Caco-2 (cell line): ENCODE measurements around the gene WDR46. TPM values are rescaled to one million over a fixed set of nuclear protein-coding genes. Genes with fewer than 3 reads are reported as not detected.
A peak's percentile ranks its signal among the peaks of the same experiment; 100 is the strongest.

Experiments
- BruUV-seq: library from RNA; stranded (reverse); fragments of 400-500 nt; replicated peaks from 2 replicates; lab custom pipeline; 2021; lab: Mats Ljungman, UMichigan
- CTCF ChIA-PET: fragments of 300-600 bp; sonication (Branson Sonifier 250); formaldehyde crosslinking; loops from one replicate; lab custom pipeline; 2022; ENCODE audit warnings: antibody characterized with exemption; lab: Charles Lee
- POLR2A ChIA-PET: fragments of 300-600 bp; sonication (Branson Sonifier 250); formaldehyde crosslinking; loops from one replicate; lab custom pipeline; 2022; ENCODE audit warnings: antibody characterized with exemption; lab: Charles Lee
- DNase-seq, 2 experiments: peaks; one replicate each; pipeline versions ENCODE4 v3.0.0 to v3.0.0-alpha.2; 2020 to 2022
- H3K27me3 ChIP-seq: replicated peaks from 2 replicates; pipeline ENCODE4 v1.6.0; 2011; ENCODE audit warnings: low read length; ENCODE audit not compliant: control insufficient read depth, insufficient read depth
- H3K36me3 ChIP-seq: 2 replicates; pipeline ENCODE4 v1.5.1; 2011; ENCODE audit warnings: low read length; ENCODE audit not compliant: control insufficient read depth, insufficient read depth
- H3K4me1 ChIP-seq: fragments of 250-450 bp; sonication (Bioruptor Pico); 2 replicates; pipeline ENCODE4 v1.5.1; 2020; ENCODE audit warnings: mild to moderate bottlenecking
- H3K4me3 ChIP-seq: 2 replicates; pipeline ENCODE4 v1.5.1; 2011; ENCODE audit warnings: low read depth, mild to moderate bottlenecking, control low read depth, low read length
- H3K9me3 ChIP-seq: fragments of 250-450 bp; sonication (Bioruptor Pico); 2 replicates; pipeline ENCODE4 v1.5.1; 2020; ENCODE audit warnings: mild to moderate bottlenecking, moderate library complexity
- H3K27ac Mint-ChIP-seq: one replicate; pipeline ENCODE4 v1.8.0; 2022; ENCODE audit warnings: mixed read lengths; ENCODE audit not compliant: unreplicated experiment
- H3K27me3 Mint-ChIP-seq: one replicate; pipeline ENCODE4 v1.8.0; 2022; ENCODE audit warnings: mixed read lengths; ENCODE audit not compliant: insufficient read depth, unreplicated experiment
- H3K36me3 Mint-ChIP-seq: one replicate; pipeline ENCODE4 v1.8.0; 2022; ENCODE audit warnings: mild to moderate bottlenecking, mixed read lengths; ENCODE audit not compliant: insufficient read depth, unreplicated experiment
- H3K4me1 Mint-ChIP-seq: one replicate; pipeline ENCODE4 v1.8.0; 2022; ENCODE audit warnings: low read depth, mixed read lengths; ENCODE audit not compliant: unreplicated experiment
- H3K4me3 Mint-ChIP-seq: one replicate; pipeline ENCODE4 v1.8.0; 2022; ENCODE audit warnings: mild to moderate bottlenecking, moderate library complexity, mixed read lengths; ENCODE audit not compliant: unreplicated experiment
- H3K9me3 Mint-ChIP-seq: one replicate; pipeline ENCODE4 v1.8.0; 2022; ENCODE audit warnings: mixed read lengths; ENCODE audit not compliant: unreplicated experiment
- CTCF ChIP-seq, 2 experiments: fragments of 200-600 bp in 1 of 2; IDR thresholded peaks; 1 replicate in 1 of 2; 2 replicates in 1 of 2; pipeline versions ENCODE4 v1.5.1 to v1.8.0; 2011 to 2022; ENCODE audit warnings: antibody characterized with exemption in 1 of 2, control low read depth in 1 of 2, inconsistent platforms in 1 of 2, low read depth in 1 of 2, low read length in 1 of 2, mild to moderate bottlenecking in 1 of 2, moderate library complexity in 1 of 2; ENCODE audit not compliant: insufficient read depth in 1 of 2, severe bottlenecking in 1 of 2, unreplicated experiment in 1 of 2
- intact Hi-C: fragments of 100-400 bp; cut with micrococcal nuclease; formaldehyde crosslinking; loops from one replicate; pipeline ENCODE4 v1.10.0; 2022; ENCODE audit not compliant: unreplicated experiment
- total RNA-seq: library from RNA; stranded (reverse); gene quantifications from 2 replicates; pipeline ENCODE4 v1.2.3, GENCODE V29; 2022

Gene WDR46
- total RNA-seq, 1 experiment from 2014 or later, result 58.2 TPM

- Histone ChIP-seq H3K4me1 (peaks cover 8% of the 10 kb centered on the region), H3K36me3 (peaks cover 5% of the 10 kb centered on the region), H3K4me3 (no peak overlapping the region), H3K9me3 (no peaks in the 10 kb centered on the region), H3K27me3 (no peaks in the 10 kb centered on the region)
- no peaks in the 10 kb centered on the region for H3K27me3 Mint-ChIP-seq
- no peak for TF ChIP-seq CTCF (IDR thresholded peaks at IDR 0.05; ENCODE audit: insufficient read depth in 1 of 2, low read depth in 1 of 2, low read length in 1 of 2, severe bottlenecking in 1 of 2, unreplicated experiment in 1 of 2)
- no TSS peak for BruUV-seq
- ChIA-PET POLR2A (interaction anchor here (3.0 kb wide), 1 partner anchor 10 kb away, joined by 10 read pairs; the partner anchor contains the start of genes PFDN6 and WDR46), CTCF (interaction anchor here (0.5 to 2.6 kb wide), 4 partner anchors 19 to 156 kb away, joined by 3 to 8 read pairs (median 6); partner anchors contain the start of gene RGL2)
- H3K9me3 Mint-ChIP-seq, result no peaks in the 10 kb centered on the region
- H3K4me1 Mint-ChIP-seq, result peaks cover 10% of the 10 kb centered on the region
- H3K27ac Mint-ChIP-seq, result no peak overlapping the region
- peaks cover 68% of the 10 kb centered on the region for H3K36me3 Mint-ChIP-seq
- no peak overlapping the region for H3K4me3 Mint-ChIP-seq
- intact Hi-C loops, result no loop called here
- no peak for DNase-seq
Observed at GRCh38 chr6:33278810-33279209, 10.2 kb downstream of the WDR46 start.

- Mint-ChIP-seq H3K9me3 (no peaks in the 10 kb centered on the region), H3K27me3 (no peaks in the 10 kb centered on the region), H3K36me3 (peaks cover 73% of the 10 kb centered on the region), H3K4me3 (no peak overlapping the region), H3K27ac (no peak overlapping the region), H3K4me1 (peaks cover 14% of the 10 kb centered on the region)
- TF ChIP-seq CTCF (IDR thresholded peaks at IDR 0.05; ENCODE audit: insufficient read depth in 1 of 2, low read depth in 1 of 2, low read length in 1 of 2, severe bottlenecking in 1 of 2, unreplicated experiment in 1 of 2), result no peak
- CTCF ChIA-PET, result interaction anchor here (1.5 to 2.6 kb wide), 4 partner anchors 11 to 148 kb away, joined by 4 to 8 read pairs (median 8); partner anchors contain the start of genes PFDN6, RGL2 and WDR46
- Histone ChIP-seq H3K9me3 (no peaks in the 10 kb centered on the region), H3K27me3 (no peaks in the 10 kb centered on the region), H3K4me3 (no peak overlapping the region), H3K4me1 (peaks cover 13% of the 10 kb centered on the region), H3K36me3 (peaks cover 5% of the 10 kb centered on the region)
- intact Hi-C loops, result no loop called here
- no peak for DNase-seq
- no TSS peak for BruUV-seq
- POLR2A ChIA-PET, result interaction anchor here (3.0 kb wide), 1 partner anchor 11 kb away, joined by 10 read pairs; the partner anchor contains the start of genes PFDN6 and WDR46
Observed at GRCh38 chr6:33278392-33278741, 10.7 kb downstream of the WDR46 start.

- intact Hi-C loops, result no loop called here
- peak overlapping the region; percentile 42 for H3K4me3 Mint-ChIP-seq
- peaks cover 78% of the 10 kb centered on the region for H3K36me3 Mint-ChIP-seq
- H3K9me3 ChIP-seq, result no peaks in the 10 kb centered on the region
- TF ChIP-seq CTCF (IDR thresholded peaks at IDR 0.05; ENCODE audit: insufficient read depth in 1 of 2, low read depth in 1 of 2, low read length in 1 of 2, severe bottlenecking in 1 of 2, unreplicated experiment in 1 of 2), result peak in 1 of 2 experiments; percentile 13
- peak; percentile 58 to 68 for DNase-seq
- H3K27me3 Mint-ChIP-seq, result no peaks in the 10 kb centered on the region
- H3K4me1 Mint-ChIP-seq, result peaks cover 18% of the 10 kb centered on the region
- H3K4me3 ChIP-seq, result no peak overlapping the region
- H3K36me3 ChIP-seq, result peaks cover 7% of the 10 kb centered on the region
- no peaks in the 10 kb centered on the region for H3K27me3 ChIP-seq
- CTCF ChIA-PET, result interaction anchor here (1.0 to 2.6 kb wide), 6 partner anchors 11 to 148 kb away, joined by 4 to 8 read pairs (median 6); partner anchors contain the start of genes PFDN6, RGL2 and WDR46
- BruUV-seq, result no TSS peak
- POLR2A ChIA-PET, result interaction anchor here (0.6 to 3.0 kb wide), 3 partner anchors 11 to 630 kb away, joined by 3 to 10 read pairs (median 3); partner anchors contain the start of genes PFDN6 and WDR46
- H3K27ac Mint-ChIP-seq, result peak overlapping the region; percentile 18
- no peaks in the 10 kb centered on the region for H3K9me3 Mint-ChIP-seq
- peaks cover 18% of the 10 kb centered on the region for H3K4me1 ChIP-seq
Observed at GRCh38 chr6:33277663-33278391, 11.2 kb downstream of the WDR46 start.
